HepG2 (cell line): Measurements from ENCODE around the gene BAHCC1. TPM values are rescaled to one million over a fixed set of nuclear protein-coding genes. Genes with fewer than 3 reads are reported as not detected.

Experiments used
- ELF1 ChIP-seq: sonication (generic); formaldehyde crosslinking; IDR thresholded peaks from 2 replicates; pipeline ENCODE4 v1.4.0; 2020; ENCODE audit warnings: missing genetic modification reagents
- HES4 ChIP-seq: sonication (generic); formaldehyde crosslinking; IDR thresholded peaks from 2 replicates; pipeline ENCODE4 v1.9.0; 2021; ENCODE audit warnings: mild to moderate bottlenecking, missing genetic modification reagents, borderline replicate concordance
- JDP2 ChIP-seq: sonication (generic); formaldehyde crosslinking; IDR thresholded peaks from 2 replicates; pipeline ENCODE4 v1.8.1; 2022; ENCODE audit warnings: missing genetic modification reagents, borderline replicate concordance
- KMT2B ChIP-seq: IDR thresholded peaks from 2 replicates; pipeline ENCODE4 v1.6.1; 2016; ENCODE audit warnings: missing genetic modification reagents, missing compliant biosample characterization
- MEIS1 ChIP-seq: sonication (generic); formaldehyde crosslinking; IDR thresholded peaks from 2 replicates; pipeline ENCODE4 v1.9.0; 2021; ENCODE audit warnings: mild to moderate bottlenecking, missing genetic modification reagents, moderate library complexity, borderline replicate concordance
- POLR2AphosphoS2 ChIP-seq: IDR thresholded peaks from 2 replicates; pipeline ENCODE4 v1.6.1; 2011; ENCODE audit warnings: low read depth, low read length, improper control_type of control experiment
- XBP1 ChIP-seq: sonication (generic); formaldehyde crosslinking; IDR thresholded peaks from 2 replicates; pipeline ENCODE4 v1.5.0; 2020; ENCODE audit warnings: missing genetic modification reagents
- ZNF205 ChIP-seq: IDR thresholded peaks from 2 replicates; pipeline ENCODE4 v1.6.1; 2018; ENCODE audit warnings: missing biosample characterization, missing genetic modification reagents
- ZNF768 ChIP-seq: sonication (generic); formaldehyde crosslinking; IDR thresholded peaks from 2 replicates; pipeline ENCODE4 v1.4.0; 2020; ENCODE audit warnings: missing genetic modification reagents
- polyA plus RNA-seq, 8 experiments: library from polyadenylated mRNA; depleted of rRNA in 3 of 8; stranded (reverse) in 7 of 8; unstranded in 1 of 8; fragments of >200 nt; fragmentation: Illumina TruSeq in 4 of 8; extraction: Trizol in 4 of 8; gene quantifications; 2 replicates each; pipeline versions ENCODE4 v1.2.1 to v1.2.3, GENCODE V29; 2011 to 2016; ENCODE audit warnings: low read depth in 4 of 8, missing spikeins in 1 of 8, mixed read lengths in 1 of 8; ENCODE audit not compliant: insufficient read depth in 1 of 8
- total RNA-seq, 5 experiments: library from RNA; depleted of rRNA; stranded (reverse); fragments of >200 nt; fragmentation: Illumina TruSeq; extraction: Trizol; gene quantifications; 2 replicates each; pipeline ENCODE4 v1.2.3, GENCODE V29; 2016; ENCODE audit warnings: low read depth in 1 of 5
- TF ChIP-seq, protein P1 (sequence below): sonication (generic); formaldehyde crosslinking; IDR thresholded peaks from 2 replicates; pipeline ENCODE4 v1.4.0; 2020; ENCODE audit warnings: missing genetic modification reagents
- TF ChIP-seq, protein P2 (sequence below): IDR thresholded peaks from 2 replicates; pipeline ENCODE4 v1.4.0; 2020; ENCODE audit warnings: mild to moderate bottlenecking, missing genetic modification reagents
- TF ChIP-seq, protein P3 (sequence below): IDR thresholded peaks from 2 replicates; pipeline ENCODE4 v1.6.1; 2016; ENCODE audit warnings: missing biosample characterization, missing genetic modification reagents, low read depth
- TF ChIP-seq, protein P4 (sequence below), 2 experiments: IDR thresholded peaks; 2 replicates each; pipeline ENCODE4 v1.6.1; 2011 to 2012; ENCODE audit warnings: low read length in 2 of 2, borderline replicate concordance in 1 of 2, low read depth in 1 of 2, mild to moderate bottlenecking in 1 of 2, moderate library complexity in 1 of 2
- TF ChIP-seq, protein P5 (sequence below): sonication (generic); formaldehyde crosslinking; IDR thresholded peaks from 2 replicates; pipeline ENCODE4 v1.8.1; 2023; ENCODE audit warnings: mild to moderate bottlenecking, missing genetic modification reagents

The BAHCC1 gene
- total and polyA plus RNA-seq, 2 of the 13 experiments (the other 11 are each of a cell fraction or from before 2014, with no cell fraction given) = 1.4 to 1.7 TPM

DNA sequence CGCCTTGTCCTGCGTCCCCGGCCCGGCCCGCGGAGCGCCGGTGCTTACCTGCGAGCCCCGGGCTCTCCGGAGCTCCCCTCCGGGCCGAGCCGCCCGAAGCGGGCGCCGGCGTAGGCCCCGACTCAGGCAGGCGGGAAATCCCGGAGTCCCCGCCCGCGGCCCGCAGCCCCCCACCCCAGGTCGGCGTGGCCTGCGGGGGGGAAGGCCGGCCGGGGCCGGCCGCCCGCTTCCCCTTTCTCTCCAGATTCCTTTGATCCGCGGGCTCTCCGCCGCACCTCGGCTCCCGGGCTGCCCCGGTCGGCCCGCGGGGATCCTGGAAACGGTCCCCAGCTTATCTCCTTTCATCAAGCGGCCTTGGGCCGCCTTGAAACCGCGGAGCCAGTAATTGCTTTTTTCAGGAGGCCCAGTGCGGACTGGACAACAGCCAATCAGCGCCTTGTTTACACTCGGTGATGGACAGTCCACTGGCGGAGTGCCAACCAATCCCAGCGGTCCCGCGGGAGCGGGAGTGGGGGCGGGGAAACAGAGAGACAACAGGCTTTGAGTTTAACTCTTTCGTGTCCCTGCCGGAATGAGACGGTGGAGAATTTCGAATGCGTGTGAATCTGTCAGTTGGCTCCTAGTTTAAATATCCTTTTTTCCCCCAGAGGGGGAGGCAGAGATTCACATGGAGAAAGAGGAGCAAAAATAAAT, 1.4 kb upstream of the BAHCC1 start (continued):
- TF ChIP-seq, protein P1, sequence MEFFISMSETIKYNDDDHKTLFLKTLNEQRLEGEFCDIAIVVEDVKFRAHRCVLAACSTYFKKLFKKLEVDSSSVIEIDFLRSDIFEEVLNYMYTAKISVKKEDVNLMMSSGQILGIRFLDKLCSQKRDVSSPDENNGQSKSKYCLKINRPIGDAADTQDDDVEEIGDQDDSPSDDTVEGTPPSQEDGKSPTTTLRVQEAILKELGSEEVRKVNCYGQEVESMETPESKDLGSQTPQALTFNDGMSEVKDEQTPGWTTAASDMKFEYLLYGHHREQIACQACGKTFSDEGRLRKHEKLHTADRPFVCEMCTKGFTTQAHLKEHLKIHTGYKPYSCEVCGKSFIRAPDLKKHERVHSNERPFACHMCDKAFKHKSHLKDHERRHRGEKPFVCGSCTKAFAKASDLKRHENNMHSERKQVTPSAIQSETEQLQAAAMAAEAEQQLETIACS (CRISPR knock-in tag) = peak; percentile 43; the same call in 1 of the 2 replicates
- TF ChIP-seq, protein P2, sequence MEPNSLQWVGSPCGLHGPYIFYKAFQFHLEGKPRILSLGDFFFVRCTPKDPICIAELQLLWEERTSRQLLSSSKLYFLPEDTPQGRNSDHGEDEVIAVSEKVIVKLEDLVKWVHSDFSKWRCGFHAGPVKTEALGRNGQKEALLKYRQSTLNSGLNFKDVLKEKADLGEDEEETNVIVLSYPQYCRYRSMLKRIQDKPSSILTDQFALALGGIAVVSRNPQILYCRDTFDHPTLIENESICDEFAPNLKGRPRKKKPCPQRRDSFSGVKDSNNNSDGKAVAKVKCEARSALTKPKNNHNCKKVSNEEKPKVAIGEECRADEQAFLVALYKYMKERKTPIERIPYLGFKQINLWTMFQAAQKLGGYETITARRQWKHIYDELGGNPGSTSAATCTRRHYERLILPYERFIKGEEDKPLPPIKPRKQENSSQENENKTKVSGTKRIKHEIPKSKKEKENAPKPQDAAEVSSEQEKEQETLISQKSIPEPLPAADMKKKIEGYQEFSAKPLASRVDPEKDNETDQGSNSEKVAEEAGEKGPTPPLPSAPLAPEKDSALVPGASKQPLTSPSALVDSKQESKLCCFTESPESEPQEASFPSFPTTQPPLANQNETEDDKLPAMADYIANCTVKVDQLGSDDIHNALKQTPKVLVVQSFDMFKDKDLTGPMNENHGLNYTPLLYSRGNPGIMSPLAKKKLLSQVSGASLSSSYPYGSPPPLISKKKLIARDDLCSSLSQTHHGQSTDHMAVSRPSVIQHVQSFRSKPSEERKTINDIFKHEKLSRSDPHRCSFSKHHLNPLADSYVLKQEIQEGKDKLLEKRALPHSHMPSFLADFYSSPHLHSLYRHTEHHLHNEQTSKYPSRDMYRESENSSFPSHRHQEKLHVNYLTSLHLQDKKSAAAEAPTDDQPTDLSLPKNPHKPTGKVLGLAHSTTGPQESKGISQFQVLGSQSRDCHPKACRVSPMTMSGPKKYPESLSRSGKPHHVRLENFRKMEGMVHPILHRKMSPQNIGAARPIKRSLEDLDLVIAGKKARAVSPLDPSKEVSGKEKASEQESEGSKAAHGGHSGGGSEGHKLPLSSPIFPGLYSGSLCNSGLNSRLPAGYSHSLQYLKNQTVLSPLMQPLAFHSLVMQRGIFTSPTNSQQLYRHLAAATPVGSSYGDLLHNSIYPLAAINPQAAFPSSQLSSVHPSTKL (CRISPR knock-in tag) = peak; percentile 85
- TF ChIP-seq ELF1 (peak; percentile 66), XBP1 (no peak), HES4 (CRISPR knock-in tag) (peak; percentile 58; the same call in 1 of the 2 replicates), ZNF205 (CRISPR knock-in tag) (peak; percentile 64; the same call in 1 of the 2 replicates), MEIS1 (CRISPR knock-in tag) (peak; percentile 98), KMT2B (peak; percentile 71), JDP2 (CRISPR knock-in tag) (peak; percentile 56; the same call in 1 of the 2 replicates), ZNF768 (CRISPR knock-in tag) (peak; percentile 54; the same call in 1 of the 2 replicates), POLR2AphosphoS2 (no peak)
- TF ChIP-seq, protein P3, sequence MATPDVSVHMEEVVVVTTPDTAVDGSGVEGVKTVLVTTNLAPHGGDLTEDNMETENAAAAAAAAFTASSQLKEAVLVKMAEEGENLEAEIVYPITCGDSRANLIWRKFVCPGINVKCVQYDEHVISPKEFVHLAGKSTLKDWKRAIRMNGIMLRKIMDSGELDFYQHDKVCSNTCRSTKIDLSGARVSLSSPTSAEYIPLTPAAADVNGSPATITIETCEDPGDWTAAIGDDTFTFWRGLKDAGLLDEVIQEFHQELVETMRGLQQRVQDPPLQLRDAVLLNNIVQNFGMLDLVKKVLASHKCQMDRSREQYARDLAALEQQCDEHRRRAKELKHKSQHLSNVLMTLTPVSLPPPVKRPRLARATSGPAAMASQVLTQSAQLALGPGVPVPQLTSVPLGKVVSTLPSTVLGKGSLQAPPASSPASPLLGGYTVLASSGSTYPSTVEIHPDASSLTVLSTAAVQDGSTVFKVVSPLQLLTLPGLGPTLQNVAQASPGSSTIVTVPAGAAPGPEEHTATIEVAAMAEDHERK = peak; percentile 49; the same call in 1 of the 2 replicates
- TF ChIP-seq, protein P4, sequence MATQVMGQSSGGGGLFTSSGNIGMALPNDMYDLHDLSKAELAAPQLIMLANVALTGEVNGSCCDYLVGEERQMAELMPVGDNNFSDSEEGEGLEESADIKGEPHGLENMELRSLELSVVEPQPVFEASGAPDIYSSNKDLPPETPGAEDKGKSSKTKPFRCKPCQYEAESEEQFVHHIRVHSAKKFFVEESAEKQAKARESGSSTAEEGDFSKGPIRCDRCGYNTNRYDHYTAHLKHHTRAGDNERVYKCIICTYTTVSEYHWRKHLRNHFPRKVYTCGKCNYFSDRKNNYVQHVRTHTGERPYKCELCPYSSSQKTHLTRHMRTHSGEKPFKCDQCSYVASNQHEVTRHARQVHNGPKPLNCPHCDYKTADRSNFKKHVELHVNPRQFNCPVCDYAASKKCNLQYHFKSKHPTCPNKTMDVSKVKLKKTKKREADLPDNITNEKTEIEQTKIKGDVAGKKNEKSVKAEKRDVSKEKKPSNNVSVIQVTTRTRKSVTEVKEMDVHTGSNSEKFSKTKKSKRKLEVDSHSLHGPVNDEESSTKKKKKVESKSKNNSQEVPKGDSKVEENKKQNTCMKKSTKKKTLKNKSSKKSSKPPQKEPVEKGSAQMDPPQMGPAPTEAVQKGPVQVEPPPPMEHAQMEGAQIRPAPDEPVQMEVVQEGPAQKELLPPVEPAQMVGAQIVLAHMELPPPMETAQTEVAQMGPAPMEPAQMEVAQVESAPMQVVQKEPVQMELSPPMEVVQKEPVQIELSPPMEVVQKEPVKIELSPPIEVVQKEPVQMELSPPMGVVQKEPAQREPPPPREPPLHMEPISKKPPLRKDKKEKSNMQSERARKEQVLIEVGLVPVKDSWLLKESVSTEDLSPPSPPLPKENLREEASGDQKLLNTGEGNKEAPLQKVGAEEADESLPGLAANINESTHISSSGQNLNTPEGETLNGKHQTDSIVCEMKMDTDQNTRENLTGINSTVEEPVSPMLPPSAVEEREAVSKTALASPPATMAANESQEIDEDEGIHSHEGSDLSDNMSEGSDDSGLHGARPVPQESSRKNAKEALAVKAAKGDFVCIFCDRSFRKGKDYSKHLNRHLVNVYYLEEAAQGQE (IDR thresholded peaks at IDR 0.05; ENCODE audit: borderline replicate concordance in 1 of 2, low read depth in 1 of 2, low read length in 2 of 2) = peak in 1 of 2 experiments; percentile 79; a peak in 2 of 4 replicates
- TF ChIP-seq, protein P5, sequence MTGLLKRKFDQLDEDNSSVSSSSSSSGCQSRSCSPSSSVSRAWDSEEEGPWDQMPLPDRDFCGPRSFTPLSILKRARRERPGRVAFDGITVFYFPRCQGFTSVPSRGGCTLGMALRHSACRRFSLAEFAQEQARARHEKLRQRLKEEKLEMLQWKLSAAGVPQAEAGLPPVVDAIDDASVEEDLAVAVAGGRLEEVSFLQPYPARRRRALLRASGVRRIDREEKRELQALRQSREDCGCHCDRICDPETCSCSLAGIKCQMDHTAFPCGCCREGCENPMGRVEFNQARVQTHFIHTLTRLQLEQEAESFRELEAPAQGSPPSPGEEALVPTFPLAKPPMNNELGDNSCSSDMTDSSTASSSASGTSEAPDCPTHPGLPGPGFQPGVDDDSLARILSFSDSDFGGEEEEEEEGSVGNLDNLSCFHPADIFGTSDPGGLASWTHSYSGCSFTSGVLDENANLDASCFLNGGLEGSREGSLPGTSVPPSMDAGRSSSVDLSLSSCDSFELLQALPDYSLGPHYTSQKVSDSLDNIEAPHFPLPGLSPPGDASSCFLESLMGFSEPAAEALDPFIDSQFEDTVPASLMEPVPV (CRISPR knock-in tag) = peak; percentile 62; the same call in 1 of the 2 replicates
